ENCODE measurements around the gene STIMATE.

DNA sequence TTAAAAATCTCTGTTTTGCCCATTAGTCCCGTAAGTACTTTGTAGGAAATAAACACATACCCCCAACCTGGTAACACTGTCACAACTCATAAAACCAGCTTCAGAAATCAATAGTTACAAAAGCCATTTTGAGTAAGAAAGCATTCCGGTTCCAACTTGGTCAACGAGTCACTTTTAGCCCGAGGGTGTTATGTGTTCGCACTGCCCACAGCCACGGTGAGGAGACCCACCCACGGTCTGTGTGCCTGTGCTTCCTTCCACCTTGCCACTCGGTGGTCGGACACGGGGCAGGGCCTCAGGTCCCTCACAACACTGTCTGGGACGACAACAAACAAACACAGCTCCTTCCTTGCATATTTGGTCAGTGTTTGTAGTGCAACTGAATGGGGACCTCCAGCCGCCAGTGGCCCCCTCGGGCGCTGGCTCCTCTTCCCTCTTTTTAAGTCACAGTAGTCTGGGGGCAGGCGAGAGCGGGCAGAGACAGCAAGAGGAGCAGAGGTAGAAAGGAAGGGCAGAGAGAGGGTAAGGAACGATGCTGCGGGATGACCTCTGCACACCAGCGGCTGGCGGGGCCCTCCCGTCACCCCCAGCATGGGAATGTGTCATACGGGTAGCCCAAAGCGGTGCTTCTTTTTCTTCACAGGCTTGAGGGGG is 57.3 kb downstream of the STIMATE start:
- TF ChIP-seq, protein P1, sequence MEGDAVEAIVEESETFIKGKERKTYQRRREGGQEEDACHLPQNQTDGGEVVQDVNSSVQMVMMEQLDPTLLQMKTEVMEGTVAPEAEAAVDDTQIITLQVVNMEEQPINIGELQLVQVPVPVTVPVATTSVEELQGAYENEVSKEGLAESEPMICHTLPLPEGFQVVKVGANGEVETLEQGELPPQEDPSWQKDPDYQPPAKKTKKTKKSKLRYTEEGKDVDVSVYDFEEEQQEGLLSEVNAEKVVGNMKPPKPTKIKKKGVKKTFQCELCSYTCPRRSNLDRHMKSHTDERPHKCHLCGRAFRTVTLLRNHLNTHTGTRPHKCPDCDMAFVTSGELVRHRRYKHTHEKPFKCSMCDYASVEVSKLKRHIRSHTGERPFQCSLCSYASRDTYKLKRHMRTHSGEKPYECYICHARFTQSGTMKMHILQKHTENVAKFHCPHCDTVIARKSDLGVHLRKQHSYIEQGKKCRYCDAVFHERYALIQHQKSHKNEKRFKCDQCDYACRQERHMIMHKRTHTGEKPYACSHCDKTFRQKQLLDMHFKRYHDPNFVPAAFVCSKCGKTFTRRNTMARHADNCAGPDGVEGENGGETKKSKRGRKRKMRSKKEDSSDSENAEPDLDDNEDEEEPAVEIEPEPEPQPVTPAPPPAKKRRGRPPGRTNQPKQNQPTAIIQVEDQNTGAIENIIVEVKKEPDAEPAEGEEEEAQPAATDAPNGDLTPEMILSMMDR (IDR thresholded peaks at IDR 0.05), result no peak
- no peak for TF ChIP-seq POLR2A (IDR thresholded peaks at IDR 0.05)
